RWPE2 (cell line): ENCODE results near the gene TGM1.

Experiments used
- ATAC-seq: fragments of 200-7000 bp; cut with Tn5 transposase; 3 replicates; pipeline ENCODE4 v1.9.1; 2021; ENCODE audit warnings: low read depth
- DNase-seq: peaks from one replicate; pipeline ENCODE4 v3.0.0-alpha.2; 2020; ENCODE audit warnings: low spot score
- H3K27ac ChIP-seq: fragments of 450-650 bp; 2 replicates; pipeline ENCODE4 v1.5.1; 2017; ENCODE audit warnings: mild to moderate bottlenecking; ENCODE audit not compliant: poor library complexity, severe bottlenecking
- H3K27me3 ChIP-seq: fragments of 250-450 bp; sonication (Bioruptor Pico); 2 replicates; pipeline ENCODE4 v1.5.1; 2021; ENCODE audit warnings: mild to moderate bottlenecking, moderate library complexity; ENCODE audit not compliant: insufficient read depth, poor library complexity, severe bottlenecking
- H3K36me3 ChIP-seq: fragments of 250-450 bp; sonication (Bioruptor Pico); 2 replicates; pipeline ENCODE4 v1.5.1; 2020; ENCODE audit warnings: low read depth, mild to moderate bottlenecking, moderate library complexity
- H3K4me1 ChIP-seq: fragments of 250-450 bp; sonication (Bioruptor Pico); 2 replicates; pipeline ENCODE4 v1.5.1; 2021; ENCODE audit warnings: mild to moderate bottlenecking, moderate library complexity; ENCODE audit not compliant: insufficient read depth, poor library complexity, severe bottlenecking
- H3K4me3 ChIP-seq: fragments of 250-450 bp; sonication (Bioruptor Pico); 2 replicates; pipeline ENCODE4 v1.5.1; 2021; ENCODE audit warnings: mild to moderate bottlenecking, moderate library complexity; ENCODE audit not compliant: severe bottlenecking
- H3K9me3 ChIP-seq: fragments of 250-450 bp; sonication (Bioruptor Pico); 2 replicates; pipeline ENCODE4 v1.5.1; 2021; ENCODE audit warnings: mild to moderate bottlenecking, moderate library complexity; ENCODE audit not compliant: severe bottlenecking
- CTCF ChIP-seq: fragments of 450-650 bp; IDR thresholded peaks from one replicate; pipeline ENCODE4 v1.5.1; 2017; ENCODE audit warnings: mild to moderate bottlenecking, moderate library complexity; ENCODE audit not compliant: poor library complexity, severe bottlenecking

Gene TGM1

GRCh38 chr14:24268225-24268624, 5.2 kb upstream of the TGM1 start:
- H3K27ac ChIP-seq, result no peak overlapping the region
- peaks cover 34% of the 10 kb centered on the region for H3K36me3 ChIP-seq
- H3K9me3 ChIP-seq, result no peaks in the 10 kb centered on the region
- H3K27me3 ChIP-seq, result no peaks in the 10 kb centered on the region
- no peak for TF ChIP-seq CTCF
- DNase-seq (no peak), ATAC-seq (no peak)
- H3K4me3 ChIP-seq, result no peak overlapping the region
- H3K4me1 ChIP-seq, result peaks cover 33% of the 10 kb centered on the region

- Histone ChIP-seq H3K9me3 (no peaks in the 10 kb centered on the region), H3K27me3 (no peaks in the 10 kb centered on the region), H3K36me3 (peaks cover 34% of the 10 kb centered on the region), H3K4me1 (peaks cover 29% of the 10 kb centered on the region), H3K4me3 (no peak overlapping the region), H3K27ac (no peak overlapping the region)
- TF ChIP-seq CTCF, result no peak
- DNase-seq (no peak), ATAC-seq (no peak)
These were observed 4.5 kb upstream of the TGM1 start for GRCh38 chr14:24267516-24267915.

- no peak for TF ChIP-seq CTCF
- H3K9me3 ChIP-seq, result no peaks in the 10 kb centered on the region
- H3K27ac ChIP-seq, result peak overlapping the region; percentile 88
- H3K36me3 ChIP-seq, result peaks cover 34% of the 10 kb centered on the region
- ATAC-seq, result no peak
- no peaks in the 10 kb centered on the region for H3K27me3 ChIP-seq
- H3K4me1 ChIP-seq, result peaks cover 20% of the 10 kb centered on the region
- no peak for DNase-seq
- no peak overlapping the region for H3K4me3 ChIP-seq
These were observed 3.6 kb upstream of the TGM1 start for GRCh38 chr14:24266344-24267244.

- DNase-seq (no peak), ATAC-seq (peak; percentile 73)
- peak overlapping the region; percentile 88 for H3K27ac ChIP-seq
- TF ChIP-seq CTCF, result no peak
- H3K27me3 ChIP-seq, result no peaks in the 10 kb centered on the region
- no peak overlapping the region for H3K4me3 ChIP-seq
- H3K4me1 ChIP-seq, result peaks cover 23% of the 10 kb centered on the region
- peaks cover 34% of the 10 kb centered on the region for H3K36me3 ChIP-seq
- no peaks in the 10 kb centered on the region for H3K9me3 ChIP-seq
These were observed 1.3 kb upstream of the TGM1 start for GRCh38 chr14:24264298-24264697.

GRCh38 chr14:24263848-24264247, 871 bp upstream of the TGM1 start:
- TF ChIP-seq CTCF, result no peak
- H3K4me3 ChIP-seq, result no peak overlapping the region
- no peaks in the 10 kb centered on the region for H3K27me3 ChIP-seq
- DNase-seq (no peak), ATAC-seq (peak; percentile 11)
- peaks cover 31% of the 10 kb centered on the region for H3K36me3 ChIP-seq
- H3K4me1 ChIP-seq, result peaks cover 28% of the 10 kb centered on the region
- no peaks in the 10 kb centered on the region for H3K9me3 ChIP-seq
- peak overlapping the region; percentile 88 for H3K27ac ChIP-seq
